C4-2B (cell line): ENCODE measurements around the gene OR51E1.

Source experiments
- H3K27ac ChIP-seq: fragments of 450-650 bp; 2 replicates; pipeline ENCODE4 v1.5.1; 2017
- ZFX ChIP-seq: fragments of 450-650 bp; IDR thresholded peaks from 2 replicates; pipeline ENCODE4 v1.6.1; 2017
- TF ChIP-seq, protein P1 (sequence below): fragments of 450-650 bp; conservative IDR thresholded peaks from 2 replicates; pipeline ENCODE4 v1.5.1; 2017; ENCODE audit warnings: mild to moderate bottlenecking

The OR51E1 gene

GRCh38 chr11:4695442-4695841 lies 51.7 kb downstream of the OR51E1 start:
- no peak overlapping the region for H3K27ac ChIP-seq
- TF ChIP-seq, protein P1, sequence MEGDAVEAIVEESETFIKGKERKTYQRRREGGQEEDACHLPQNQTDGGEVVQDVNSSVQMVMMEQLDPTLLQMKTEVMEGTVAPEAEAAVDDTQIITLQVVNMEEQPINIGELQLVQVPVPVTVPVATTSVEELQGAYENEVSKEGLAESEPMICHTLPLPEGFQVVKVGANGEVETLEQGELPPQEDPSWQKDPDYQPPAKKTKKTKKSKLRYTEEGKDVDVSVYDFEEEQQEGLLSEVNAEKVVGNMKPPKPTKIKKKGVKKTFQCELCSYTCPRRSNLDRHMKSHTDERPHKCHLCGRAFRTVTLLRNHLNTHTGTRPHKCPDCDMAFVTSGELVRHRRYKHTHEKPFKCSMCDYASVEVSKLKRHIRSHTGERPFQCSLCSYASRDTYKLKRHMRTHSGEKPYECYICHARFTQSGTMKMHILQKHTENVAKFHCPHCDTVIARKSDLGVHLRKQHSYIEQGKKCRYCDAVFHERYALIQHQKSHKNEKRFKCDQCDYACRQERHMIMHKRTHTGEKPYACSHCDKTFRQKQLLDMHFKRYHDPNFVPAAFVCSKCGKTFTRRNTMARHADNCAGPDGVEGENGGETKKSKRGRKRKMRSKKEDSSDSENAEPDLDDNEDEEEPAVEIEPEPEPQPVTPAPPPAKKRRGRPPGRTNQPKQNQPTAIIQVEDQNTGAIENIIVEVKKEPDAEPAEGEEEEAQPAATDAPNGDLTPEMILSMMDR: no peak
- TF ChIP-seq ZFX: no peak

DNA sequence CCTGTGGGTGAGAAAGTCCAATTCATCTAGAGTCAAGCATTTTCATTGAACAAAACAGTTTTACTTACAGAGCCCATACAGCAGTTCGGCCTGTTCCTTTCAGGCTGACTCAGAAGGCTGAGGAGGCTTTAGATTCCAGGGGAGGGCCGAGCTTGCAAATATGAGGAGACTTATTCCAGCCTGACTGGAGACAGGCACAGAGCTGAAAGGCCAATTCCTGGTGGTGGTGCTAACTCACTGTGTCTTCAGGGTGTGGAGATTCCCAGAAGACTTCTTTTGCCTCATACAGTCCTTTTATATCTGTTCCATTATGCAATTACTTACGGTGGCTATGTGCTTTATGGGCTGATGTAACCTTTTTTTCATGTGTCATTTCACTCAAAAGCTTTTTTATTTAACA lies 53.8 kb downstream of the OR51E1 start, which contains the start of gene OR51E2:
OR51E2 (minus strand) TSS at position 269 of the 400 bp plus-strand sequence. CDS start 15,142 bp downstream, outside the sequence.
- no peak for TF ChIP-seq ZFX
- TF ChIP-seq, protein P1: no peak
- no peak within 1 kb of the TSS for H3K27ac ChIP-seq

DNA sequence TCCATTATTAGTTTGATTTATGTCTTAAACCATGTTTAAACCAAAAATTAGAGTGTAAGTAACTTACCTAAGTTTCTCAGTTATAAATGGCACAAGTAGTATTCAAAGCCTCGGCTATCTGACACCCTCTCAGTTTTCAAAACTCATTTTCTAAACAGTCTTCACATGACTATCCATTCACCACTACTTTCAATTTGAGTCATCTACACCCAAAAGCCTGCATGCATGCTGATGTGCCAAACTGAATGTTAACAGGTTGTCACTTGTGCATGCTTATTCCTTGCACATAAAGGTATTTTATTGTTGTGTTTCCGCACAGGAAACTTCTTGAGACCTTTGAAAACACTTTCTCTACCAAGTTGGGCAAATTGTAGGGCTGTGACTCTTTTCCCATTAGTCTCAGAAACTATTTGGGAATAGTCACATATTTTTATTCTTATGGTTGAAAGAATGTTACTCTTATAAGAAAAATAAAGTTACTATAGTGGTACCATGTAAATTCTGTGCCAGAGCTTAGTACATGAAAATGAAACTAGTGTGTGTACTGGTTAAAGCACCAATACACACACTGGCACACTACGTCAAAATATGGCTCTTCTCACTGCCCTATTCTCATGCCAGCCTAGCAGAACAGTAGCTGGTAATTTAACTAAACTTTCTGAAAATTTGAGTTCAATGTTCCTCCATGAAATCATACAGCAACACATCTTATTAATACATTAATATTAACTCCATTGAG lies 56.1 kb downstream of the OR51E1 start:
- no peak for TF ChIP-seq ZFX
- TF ChIP-seq, protein P1: no peak
- H3K27ac ChIP-seq: no peak overlapping the region

DNA sequence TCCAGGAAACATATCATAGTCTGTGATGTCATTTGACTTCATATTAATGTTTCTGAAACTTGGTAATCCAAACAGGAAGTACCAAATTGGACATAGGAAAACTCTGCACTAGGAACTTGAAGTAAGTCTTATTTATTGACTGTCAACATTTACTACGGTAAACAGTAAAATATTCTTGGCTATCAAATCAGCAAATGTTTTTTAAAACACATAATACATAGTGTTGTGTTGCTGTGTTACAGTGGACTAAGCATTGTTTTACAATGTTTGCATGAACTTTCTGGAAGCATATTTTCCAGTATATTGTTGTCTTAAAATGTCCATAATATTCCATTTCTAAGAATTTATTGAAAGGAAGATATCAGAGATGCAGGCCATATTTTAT lies 56.6 kb downstream of the OR51E1 start:
- H3K27ac ChIP-seq: no peak overlapping the region
- no peak for TF ChIP-seq ZFX
- TF ChIP-seq, protein P1: no peak

DNA sequence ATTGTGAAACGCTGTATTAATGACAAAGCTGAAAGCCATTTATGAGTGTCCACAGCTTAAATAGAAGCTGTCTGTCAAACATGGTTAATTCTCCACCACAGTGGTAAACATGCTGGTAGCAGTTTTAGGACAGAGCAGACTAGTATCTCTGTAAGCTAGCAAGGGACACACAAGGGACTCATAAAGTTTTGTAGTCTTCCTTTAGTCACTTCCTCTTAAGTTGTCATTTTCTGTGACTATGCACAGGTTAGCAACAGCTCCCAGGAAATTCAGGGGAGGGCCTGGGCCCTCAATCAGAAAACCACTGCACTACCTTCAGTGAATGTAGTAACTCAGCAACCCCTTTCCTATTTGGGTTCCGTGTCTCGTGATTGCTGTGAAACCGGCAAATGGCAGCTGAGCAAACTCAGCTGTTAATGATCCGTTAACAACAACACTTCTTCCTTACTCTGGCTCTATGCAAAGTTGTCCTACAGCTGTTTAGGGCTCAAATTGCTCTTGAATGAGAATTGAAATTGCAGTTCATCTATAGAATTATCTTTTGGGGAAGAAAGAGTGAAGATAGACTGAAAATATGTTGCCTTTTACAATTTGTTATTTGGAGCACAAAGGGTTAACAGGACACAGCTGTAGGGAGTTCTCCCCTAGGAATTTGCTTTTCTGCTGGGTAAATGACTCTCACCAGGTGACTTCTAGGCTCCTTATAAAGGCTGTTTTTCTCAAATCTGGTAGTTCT lies 60.4 kb downstream of the OR51E1 start, which contains the start of gene MMP26:
MMP26 (plus strand) TSS at position 731 of the 736 bp plus-strand sequence.
- TF ChIP-seq, protein P1: no peak
- TF ChIP-seq ZFX: no peak
- no peak within 1 kb of the TSS for H3K27ac ChIP-seq

GRCh38 chr11:4704790-4705334 lies 61.1 kb downstream of the OR51E1 start:
- no peak overlapping the region for H3K27ac ChIP-seq
- TF ChIP-seq, protein P1: no peak
- no peak for TF ChIP-seq ZFX
